ENCODE results near the gene DBP. TPM values are rescaled to one million over a fixed set of nuclear protein-coding genes. Genes with fewer than 3 reads are reported as not detected.
A peak's percentile ranks its signal among the peaks of the same experiment; 100 is the strongest.
"Not testable (repeated sequence)": the region's sequence is repeated elsewhere in the genome, so short reads cannot be mapped to it uniquely, and the experiment has no call there.

Gene DBP
- total RNA-seq (2013): 19.0 TPM
- polyA plus RNA-seq: 10 to 100 TPM; 12.8 to 22.3 (median 17.5) TPM
- 10.4 and 21.6 TPM in 2 replicates for polyA minus RNA-seq
- total RNA-seq: 0.67 to 7.2 (median 4.1) reads per million in 11 experiments

GRCh38 chr19:48636859-48637448 is at the start of gene DBP:
TSS of gene DBP (minus strand) at chr19:48637379. CDS start at chr19:48636994, 385 bp downstream.
- intact Hi-C loops (cut with micrococcal nuclease): loop anchor here (5.0 to 10.0 kb wide), 3 partner anchors 312 to 330 kb away; partner anchors contain the start of genes FTL (in 2 of the 2) and EMP3 (in 1 of the 2)
- H3K4me1 Mint-ChIP-seq: peaks cover 53% of the 10 kb centered on the region
- peak within 1 kb of the TSS; percentile 96 to 99 (median 99) for H3K27ac Mint-ChIP-seq
- H3K79me2 ChIP-seq (ENCODE audit: insufficient read depth, low read length): peaks cover 44% of the 10 kb centered on the region
- peak; percentile 16 for TF ChIP-seq CTCF (IDR thresholded peaks at IDR 0.05)
- H3K4me2 ChIP-seq (replicated peaks; ENCODE audit: extremely low read depth, low read length, poor library complexity, severe bottlenecking): peak within 1 kb of the TSS; percentile 93
- H3K36me3 Mint-ChIP-seq: peaks cover 14 to 18% of the 10 kb centered on the region in 2 donors
- 0% methylated on average over 36 of the region's 40 CpGs for WGBS (ENCODE audit: insufficient coverage)
- H3K9me3 ChIP-seq (replicated peaks in 1 of 2; ENCODE audit: control insufficient read depth in 1 of 2, insufficient read depth in 1 of 2, low read length in 2 of 2): no peaks in the 10 kb centered on the region
- H3K9ac ChIP-seq (ENCODE audit: insufficient read depth, low read length, poor library complexity, severe bottlenecking): peak within 1 kb of the TSS; percentile 84
- DNase-seq: no peak
- H3K4me3 ChIP-seq (replicated peaks in 1 of 3; ENCODE audit: low read depth in 2 of 3, low read length in 3 of 3): peak within 1 kb of the TSS; percentile 70 to 86 (median 84)
- peaks cover 2 to 9% (median 9%) of the 10 kb centered on the region in 3 donors for H3K27me3 Mint-ChIP-seq (ENCODE audit: low read depth in 3 of 3)
- peak within 1 kb of the TSS; percentile 98 to 99 for H3K4me3 Mint-ChIP-seq
- peaks cover 10% of the 10 kb centered on the region for H4K20me1 ChIP-seq (ENCODE audit: insufficient read depth, low read length)
- peaks cover 0 to 3% (median 1%) of the 10 kb centered on the region in 7 donors for H3K9me3 Mint-ChIP-seq
- H2AFZ ChIP-seq (ENCODE audit: insufficient read depth, low read depth, low read length, poor library complexity, severe bottlenecking): peak within 1 kb of the TSS; percentile 77
- peaks cover 8 to 13% of the 10 kb centered on the region in 2 donors for H3K36me3 ChIP-seq (replicated peaks in 1 of 2; ENCODE audit: control insufficient read depth in 1 of 2, insufficient read depth in 2 of 2, low read length in 2 of 2)
- no peaks in the 10 kb centered on the region for H3K27me3 ChIP-seq (ENCODE audit: control insufficient read depth in 2 of 2, insufficient read depth in 2 of 2, low read length in 2 of 2)
- H3K27ac ChIP-seq (ENCODE audit: low read depth in 1 of 2, low read length in 2 of 2): peak within 1 kb of the TSS; percentile 95 to 96
- peaks cover 50 to 79% of the 10 kb centered on the region in 2 donors for H3K4me1 ChIP-seq (ENCODE audit: control insufficient read depth in 1 of 2, insufficient read depth in 2 of 2, low read length in 2 of 2)

- H3K4me2 ChIP-seq (replicated peaks; ENCODE audit: extremely low read depth, low read length, poor library complexity, severe bottlenecking); H3K36me3 Mint-ChIP-seq; H3K27ac Mint-ChIP-seq; H3K4me3 ChIP-seq (replicated peaks in 1 of 3; ENCODE audit: low read depth in 2 of 3, low read length in 3 of 3); H3K27me3 ChIP-seq (ENCODE audit: control insufficient read depth in 2 of 2, insufficient read depth in 2 of 2, low read length in 2 of 2); H3K27me3 Mint-ChIP-seq (ENCODE audit: low read depth in 3 of 3); H3K27ac ChIP-seq (ENCODE audit: low read depth in 1 of 2, low read length in 2 of 2); H3K4me1 ChIP-seq (ENCODE audit: control insufficient read depth in 1 of 2, insufficient read depth in 2 of 2, low read length in 2 of 2); H3K9me3 ChIP-seq (replicated peaks in 1 of 2; ENCODE audit: control insufficient read depth in 1 of 2, insufficient read depth in 1 of 2, low read length in 2 of 2); H3K4me3 Mint-ChIP-seq; H4K20me1 ChIP-seq (ENCODE audit: insufficient read depth, low read length); H3K36me3 ChIP-seq (replicated peaks in 1 of 2; ENCODE audit: control insufficient read depth in 1 of 2, insufficient read depth in 2 of 2, low read length in 2 of 2); intact Hi-C loops (cut with micrococcal nuclease); DNase-seq; H3K9ac ChIP-seq (ENCODE audit: insufficient read depth, low read length, poor library complexity, severe bottlenecking); H2AFZ ChIP-seq (ENCODE audit: insufficient read depth, low read depth, low read length, poor library complexity, severe bottlenecking); H3K79me2 ChIP-seq (ENCODE audit: insufficient read depth, low read length); H3K9me3 Mint-ChIP-seq: not testable (repeated sequence)
- WGBS (ENCODE audit: insufficient coverage): 100% methylated on average over 5 of the region's 7 CpGs
- peaks cover 13% of the 10 kb centered on the region for H3K4me1 Mint-ChIP-seq
Observed at GRCh38 chr19:48686637-48687036, 49.5 kb upstream of the DBP start.

Measured in CD14-positive monocyte (primary cell).